Measurements from ENCODE around the gene CIDEA.

Gene CIDEA

GRCh38 chr18:12257996-12258718, 4.0 kb downstream of the CIDEA start:
- no peak overlapping the region for H3K27ac ChIP-seq (ENCODE audit: low read length)
- H3K4me3 ChIP-seq (ENCODE audit: low read length): no peak overlapping the region
- H3K27me3 ChIP-seq (ENCODE audit: control insufficient read depth, insufficient read depth, low read length): peaks cover 51% of the 10 kb centered on the region
- no peak overlapping the region for H3K9ac ChIP-seq (ENCODE audit: low read length)
- H3K4me1 ChIP-seq (ENCODE audit: control insufficient read depth, low read depth, low read length): peaks cover 15% of the 10 kb centered on the region
- H3K9me3 ChIP-seq (ENCODE audit: control insufficient read depth, low read depth, low read length): no peaks in the 10 kb centered on the region
- no peaks in the 10 kb centered on the region for H3K36me3 ChIP-seq (ENCODE audit: control insufficient read depth, low read depth, low read length)

- peaks cover 42% of the 10 kb centered on the region for H3K27me3 ChIP-seq (ENCODE audit: control insufficient read depth, insufficient read depth, low read length)
- H3K4me3 ChIP-seq (ENCODE audit: low read length): no peak overlapping the region
- H3K9me3 ChIP-seq (ENCODE audit: control insufficient read depth, low read depth, low read length): no peaks in the 10 kb centered on the region
- peaks cover 10% of the 10 kb centered on the region for H3K4me1 ChIP-seq (ENCODE audit: control insufficient read depth, low read depth, low read length)
- H3K27ac ChIP-seq (ENCODE audit: low read length): no peak overlapping the region
- H3K9ac ChIP-seq (ENCODE audit: low read length): no peak overlapping the region
- no peaks in the 10 kb centered on the region for H3K36me3 ChIP-seq (ENCODE audit: control insufficient read depth, low read depth, low read length)
Measured at GRCh38 chr18:12258719-12259705, 4.9 kb downstream of the CIDEA start.

DNA sequence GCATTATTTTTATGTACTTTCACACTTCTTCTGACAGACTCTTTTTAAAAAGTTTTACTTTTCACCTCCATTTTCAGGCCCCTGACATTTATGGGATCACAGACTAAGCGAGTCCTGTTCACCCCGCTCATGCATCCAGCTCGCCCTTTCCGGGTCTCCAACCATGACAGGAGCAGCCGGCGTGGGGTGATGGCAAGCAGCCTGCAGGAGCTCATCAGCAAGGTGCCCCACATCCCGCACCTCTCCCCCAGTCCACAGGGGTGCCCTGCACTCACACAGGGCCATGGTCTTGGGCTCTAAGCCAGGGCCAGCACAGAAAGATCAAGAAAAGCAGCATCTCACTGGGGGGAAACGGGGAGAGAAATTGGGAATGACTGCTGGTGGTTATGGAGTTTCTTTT, 8.6 kb downstream of the CIDEA start:
- Histone ChIP-seq H3K9ac (ENCODE audit: low read length) (no peak overlapping the region), H3K9me3 (ENCODE audit: control insufficient read depth, low read depth, low read length) (no peaks in the 10 kb centered on the region), H3K27me3 (ENCODE audit: control insufficient read depth, insufficient read depth, low read length) (peaks cover 5% of the 10 kb centered on the region), H3K27ac (ENCODE audit: low read length) (no peak overlapping the region), H3K36me3 (ENCODE audit: control insufficient read depth, low read depth, low read length) (no peaks in the 10 kb centered on the region), H3K4me3 (ENCODE audit: low read length) (no peak overlapping the region), H3K4me1 (ENCODE audit: control insufficient read depth, low read depth, low read length) (no peaks in the 10 kb centered on the region)

GRCh38 chr18:12264864-12265263, 10.7 kb downstream of the CIDEA start:
- H3K27ac ChIP-seq (ENCODE audit: low read length): no peak overlapping the region
- H3K36me3 ChIP-seq (ENCODE audit: control insufficient read depth, low read depth, low read length): no peaks in the 10 kb centered on the region
- no peaks in the 10 kb centered on the region for H3K27me3 ChIP-seq (ENCODE audit: control insufficient read depth, insufficient read depth, low read length)
- H3K9me3 ChIP-seq (ENCODE audit: control insufficient read depth, low read depth, low read length): no peaks in the 10 kb centered on the region
- H3K4me1 ChIP-seq (ENCODE audit: control insufficient read depth, low read depth, low read length): no peaks in the 10 kb centered on the region
- no peak overlapping the region for H3K4me3 ChIP-seq (ENCODE audit: low read length)
- H3K9ac ChIP-seq (ENCODE audit: low read length): no peak overlapping the region

- Histone ChIP-seq H3K9me3 (ENCODE audit: control insufficient read depth, low read depth, low read length) (no peaks in the 10 kb centered on the region), H3K9ac (ENCODE audit: low read length) (peak overlapping the region; percentile 66), H3K36me3 (ENCODE audit: control insufficient read depth, low read depth, low read length) (no peaks in the 10 kb centered on the region), H3K27me3 (ENCODE audit: control insufficient read depth, insufficient read depth, low read length) (no peaks in the 10 kb centered on the region), H3K4me1 (ENCODE audit: control insufficient read depth, low read depth, low read length) (no peaks in the 10 kb centered on the region), H3K4me3 (ENCODE audit: low read length) (peak overlapping the region; percentile 71), H3K27ac (ENCODE audit: low read length) (no peak overlapping the region)
Measured at GRCh38 chr18:12271376-12272235, 17.4 kb downstream of the CIDEA start.

DNA sequence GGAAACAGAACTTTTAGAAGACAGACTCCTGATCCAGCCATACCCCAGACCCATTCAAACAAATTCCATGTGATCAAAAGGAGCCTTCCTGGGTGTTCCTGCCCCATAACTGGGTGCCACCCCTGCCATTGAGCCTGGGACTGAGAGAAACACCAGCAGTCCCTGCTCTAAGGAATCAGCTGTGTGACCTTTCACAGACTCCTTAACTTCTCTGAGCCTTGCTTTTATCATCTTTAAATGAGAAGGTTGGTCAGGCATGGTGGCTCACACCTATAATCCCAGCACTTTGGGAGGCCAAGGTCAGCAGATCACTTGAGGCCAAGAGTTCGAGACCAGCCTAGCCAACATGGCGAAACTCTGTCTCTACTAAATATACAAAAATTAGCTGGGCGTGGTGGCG, 20.6 kb downstream of the CIDEA start:
- Histone ChIP-seq H3K27ac (ENCODE audit: low read length) (no peak overlapping the region), H3K9me3 (ENCODE audit: control insufficient read depth, low read depth, low read length) (no peaks in the 10 kb centered on the region), H3K27me3 (ENCODE audit: control insufficient read depth, insufficient read depth, low read length) (no peaks in the 10 kb centered on the region), H3K36me3 (ENCODE audit: control insufficient read depth, low read depth, low read length) (no peaks in the 10 kb centered on the region), H3K4me3 (ENCODE audit: low read length) (no peak overlapping the region), H3K4me1 (ENCODE audit: control insufficient read depth, low read depth, low read length) (peaks cover 14% of the 10 kb centered on the region), H3K9ac (ENCODE audit: low read length) (no peak overlapping the region)

- H3K27me3 ChIP-seq (ENCODE audit: control insufficient read depth, insufficient read depth, low read length): no peaks in the 10 kb centered on the region
- H3K4me3 ChIP-seq (ENCODE audit: low read length): no peak overlapping the region
- peaks cover 14% of the 10 kb centered on the region for H3K4me1 ChIP-seq (ENCODE audit: control insufficient read depth, low read depth, low read length)
- no peaks in the 10 kb centered on the region for H3K36me3 ChIP-seq (ENCODE audit: control insufficient read depth, low read depth, low read length)
- no peak overlapping the region for H3K27ac ChIP-seq (ENCODE audit: low read length)
- H3K9me3 ChIP-seq (ENCODE audit: control insufficient read depth, low read depth, low read length): no peaks in the 10 kb centered on the region
- no peak overlapping the region for H3K9ac ChIP-seq (ENCODE audit: low read length)
Measured at GRCh38 chr18:12276736-12277554, 22.8 kb downstream of the CIDEA start.

GRCh38 chr18:12278215-12278671, 24.1 kb downstream of the CIDEA start:
- Histone ChIP-seq H3K4me3 (ENCODE audit: low read length) (no peak overlapping the region), H3K9ac (ENCODE audit: low read length) (peak overlapping the region; percentile 17)

GRCh38 chr18:12278741-12279682, 24.9 kb downstream of the CIDEA start:
- Histone ChIP-seq H3K27ac (ENCODE audit: low read length) (peak overlapping the region; percentile 68), H3K27me3 (ENCODE audit: control insufficient read depth, insufficient read depth, low read length) (no peaks in the 10 kb centered on the region), H3K4me1 (ENCODE audit: control insufficient read depth, low read depth, low read length) (peaks cover 14% of the 10 kb centered on the region), H3K9ac (ENCODE audit: low read length) (peak overlapping the region; percentile 17), H3K4me3 (ENCODE audit: low read length) (no peak overlapping the region), H3K36me3 (ENCODE audit: control insufficient read depth, low read depth, low read length) (no peaks in the 10 kb centered on the region), H3K9me3 (ENCODE audit: control insufficient read depth, low read depth, low read length) (no peaks in the 10 kb centered on the region)

More at GRCh38 chr18:12278215-12278671, 24.1 kb downstream of the CIDEA start:
- no peaks in the 10 kb centered on the region for H3K9me3 ChIP-seq (ENCODE audit: control insufficient read depth, low read depth, low read length)
- H3K27ac ChIP-seq (ENCODE audit: low read length): no peak overlapping the region
- H3K4me1 ChIP-seq (ENCODE audit: control insufficient read depth, low read depth, low read length): peaks cover 14% of the 10 kb centered on the region
- no peaks in the 10 kb centered on the region for H3K36me3 ChIP-seq (ENCODE audit: control insufficient read depth, low read depth, low read length)
- no peaks in the 10 kb centered on the region for H3K27me3 ChIP-seq (ENCODE audit: control insufficient read depth, insufficient read depth, low read length)
